H9 (cell line): ENCODE results near the gene E2F1. TPM values are rescaled to one million over a fixed set of nuclear protein-coding genes. Genes with fewer than 3 reads are reported as not detected.

Experiments
- DNase-seq: peaks from one replicate; pipeline ENCODE4 v3.0.0-alpha.2; 2017
- H2AFZ ChIP-seq: one replicate; pipeline ENCODE4 v1.6.1; 2013; ENCODE audit warnings: mild to moderate bottlenecking, low read length, control low read depth, moderate library complexity
- H2AK5ac ChIP-seq: 2 replicates; pipeline ENCODE4 v1.6.1; 2013; ENCODE audit warnings: low read length, control low read depth, mixed read lengths; ENCODE audit not compliant: insufficient read length
- H2BK120ac ChIP-seq: one replicate; pipeline ENCODE4 v1.6.1; 2013; ENCODE audit warnings: low read depth, mild to moderate bottlenecking, low read length, control low read depth, inconsistent platforms; ENCODE audit not compliant: poor library complexity, severe bottlenecking
- H2BK12ac ChIP-seq: 2 replicates; pipeline ENCODE4 v1.6.1; 2013; ENCODE audit warnings: low read length, control low read depth, mixed read lengths, low read depth; ENCODE audit not compliant: insufficient read length
- H2BK15ac ChIP-seq: 2 replicates; pipeline ENCODE4 v1.6.1; 2013; ENCODE audit warnings: low read depth, low read length, control low read depth
- H2BK20ac ChIP-seq: one replicate; pipeline ENCODE4 v1.6.1; 2013; ENCODE audit warnings: low read depth, mild to moderate bottlenecking, low read length, control low read depth, inconsistent platforms; ENCODE audit not compliant: poor library complexity, severe bottlenecking
- H2BK5ac ChIP-seq: 2 replicates; pipeline ENCODE4 v1.6.1; 2013; ENCODE audit warnings: low read length, control low read depth, mixed read lengths; ENCODE audit not compliant: insufficient read length
- H3K14ac ChIP-seq: 2 replicates; pipeline ENCODE4 v1.6.1; 2013; ENCODE audit warnings: low read length, control low read depth; ENCODE audit not compliant: insufficient read depth
- H3K18ac ChIP-seq: 2 replicates; pipeline ENCODE4 v1.6.1; 2013; ENCODE audit warnings: low read depth, mild to moderate bottlenecking, mixed read lengths, low read length, control low read depth; ENCODE audit not compliant: insufficient read length
- H3K23ac ChIP-seq: 2 replicates; pipeline ENCODE4 v1.6.1; 2013; ENCODE audit warnings: low read length, control low read depth, mixed read lengths, low read depth; ENCODE audit not compliant: insufficient read length
- H3K23me2 ChIP-seq: 2 replicates; pipeline ENCODE4 v1.6.1; 2013; ENCODE audit warnings: low read depth, mild to moderate bottlenecking, mixed read lengths, low read length, control low read depth; ENCODE audit not compliant: insufficient read length, poor library complexity, severe bottlenecking
- H3K27ac ChIP-seq: 2 replicates; pipeline ENCODE4 v1.5.1; 2013; ENCODE audit warnings: low read length, control low read depth, mixed read lengths, low read depth; ENCODE audit not compliant: insufficient read length
- H3K27me3 ChIP-seq: 2 replicates; pipeline ENCODE4 v1.6.1; 2013; ENCODE audit warnings: low read length, control low read depth, inconsistent platforms; ENCODE audit not compliant: insufficient read depth
- H3K4ac ChIP-seq: 2 replicates; pipeline ENCODE4 v1.6.1; 2013; ENCODE audit warnings: low read depth, mild to moderate bottlenecking, control low read depth, inconsistent platforms, low read length, moderate library complexity
- H3K4me1 ChIP-seq: 2 replicates; pipeline ENCODE4 v1.6.1; 2013; ENCODE audit warnings: low read length, control low read depth, inconsistent platforms; ENCODE audit not compliant: insufficient read depth
- H3K4me2 ChIP-seq: 2 replicates; pipeline ENCODE4 v1.6.1; 2013; ENCODE audit warnings: low read length, control low read depth, mixed read lengths; ENCODE audit not compliant: insufficient read length, insufficient read depth
- H3K56ac ChIP-seq: 2 replicates; pipeline ENCODE4 v1.6.1; 2013; ENCODE audit warnings: low read depth, mild to moderate bottlenecking, mixed read lengths, low read length, control low read depth; ENCODE audit not compliant: insufficient read length
- H3K79me1 ChIP-seq: 2 replicates; pipeline ENCODE4 v1.6.1; 2013; ENCODE audit warnings: low read depth, mild to moderate bottlenecking, moderate library complexity, low read length, control low read depth, inconsistent platforms; ENCODE audit not compliant: insufficient read depth, poor library complexity, severe bottlenecking
- H3K79me2 ChIP-seq: 2 replicates; pipeline ENCODE4 v1.6.1; 2013; ENCODE audit warnings: low read length, control low read depth, inconsistent platforms; ENCODE audit not compliant: insufficient read depth
- H3K9ac ChIP-seq: 2 replicates; pipeline ENCODE4 v1.6.1; 2013; ENCODE audit warnings: low read length, control low read depth, mixed read lengths; ENCODE audit not compliant: insufficient read length; ENCODE audit errors: extremely low read depth
- H3K9me3 ChIP-seq: one replicate; pipeline ENCODE4 v1.6.1; 2013; ENCODE audit warnings: low read depth, low read length, inconsistent platforms; ENCODE audit not compliant: control insufficient read depth
- H3T11ph ChIP-seq: one replicate; pipeline ENCODE4 v1.6.1; 2013; ENCODE audit warnings: mild to moderate bottlenecking, low read length, control low read depth, inconsistent platforms
- H4K20me1 ChIP-seq: one replicate; pipeline ENCODE4 v1.6.1; 2013; ENCODE audit not compliant: control insufficient read depth, insufficient read length, insufficient read depth
- H4K5ac ChIP-seq: 2 replicates; pipeline ENCODE4 v1.6.1; 2013; ENCODE audit warnings: low read depth, mild to moderate bottlenecking, mixed read lengths, low read length, control low read depth; ENCODE audit not compliant: insufficient read length
- H4K8ac ChIP-seq: replicated peaks from 2 replicates; pipeline ENCODE4 v1.6.1; 2013; ENCODE audit warnings: low read length, control low read depth, mixed read lengths, low read depth; ENCODE audit not compliant: insufficient read length
- H4K91ac ChIP-seq: 2 replicates; pipeline ENCODE4 v1.6.1; 2013; ENCODE audit warnings: low read depth, mild to moderate bottlenecking, moderate library complexity, mixed read lengths, low read length, control low read depth; ENCODE audit not compliant: insufficient read length
- H3K27ac Mint-ChIP-seq, 3 experiments: 2 replicates in 2 of 3; 3 replicates in 1 of 3; pipeline ENCODE4 v1.8.0; 2020 to 2021; ENCODE audit warnings: mixed read lengths in 3 of 3, mild to moderate bottlenecking in 1 of 3, moderate library complexity in 1 of 3
- H3K27me3 Mint-ChIP-seq: 2 replicates; pipeline ENCODE4 v1.8.0; 2021; ENCODE audit warnings: low read depth, mild to moderate bottlenecking, moderate library complexity, mixed read lengths
- H3K36me3 Mint-ChIP-seq, 3 experiments: 2 replicates in 2 of 3; 3 replicates in 1 of 3; pipeline ENCODE4 v1.8.0; 2020 to 2021; ENCODE audit warnings: low read depth in 3 of 3, mixed read lengths in 3 of 3; ENCODE audit not compliant: insufficient read depth in 1 of 3
- H3K4me1 Mint-ChIP-seq, 2 experiments: 2 replicates each; pipeline ENCODE4 v1.8.0; 2020; ENCODE audit warnings: mixed read lengths in 2 of 2
- H3K4me3 Mint-ChIP-seq, 2 experiments: 2 replicates in 1 of 2; 3 replicates in 1 of 2; pipeline ENCODE4 v1.8.0; 2020 to 2021; ENCODE audit warnings: mild to moderate bottlenecking in 2 of 2, mixed read lengths in 2 of 2, moderate library complexity in 1 of 2
- H3K9me3 Mint-ChIP-seq, 2 experiments: 2 replicates in 1 of 2; 3 replicates in 1 of 2; pipeline ENCODE4 v1.8.0; 2020; ENCODE audit warnings: mild to moderate bottlenecking in 2 of 2, mixed read lengths in 2 of 2, moderate library complexity in 1 of 2
- WGBS: extraction: QIAGEN DNeasy Blood & Tissue Kit; methylation state at CpG from one replicate; pipeline ENCODE4 v1.1.7; 2013; ENCODE audit warnings: missing lambda C conversion rate, low lambda C conversion rate, mixed read lengths; ENCODE audit not compliant: insufficient read length; ENCODE audit errors: extremely low coverage; 5-methylcytosine and 5-hydroxymethylcytosine counted together
- total RNA-seq: library from RNA; stranded (reverse); gene quantifications from 2 replicates; pipeline ENCODE4 v1.2.1, GENCODE V29; 2021
- TF ChIP-seq, protein P1 (sequence below): fragments of 200-600 bp; sonication (generic); conservative IDR thresholded peaks from 3 replicates; pipeline ENCODE4 v1.8.0; 2021; ENCODE audit warnings: antibody characterized with exemption, mild to moderate bottlenecking

E2F1 gene
- total RNA-seq, 1 experiment from 2014 or later: 58.7 TPM

DNA sequence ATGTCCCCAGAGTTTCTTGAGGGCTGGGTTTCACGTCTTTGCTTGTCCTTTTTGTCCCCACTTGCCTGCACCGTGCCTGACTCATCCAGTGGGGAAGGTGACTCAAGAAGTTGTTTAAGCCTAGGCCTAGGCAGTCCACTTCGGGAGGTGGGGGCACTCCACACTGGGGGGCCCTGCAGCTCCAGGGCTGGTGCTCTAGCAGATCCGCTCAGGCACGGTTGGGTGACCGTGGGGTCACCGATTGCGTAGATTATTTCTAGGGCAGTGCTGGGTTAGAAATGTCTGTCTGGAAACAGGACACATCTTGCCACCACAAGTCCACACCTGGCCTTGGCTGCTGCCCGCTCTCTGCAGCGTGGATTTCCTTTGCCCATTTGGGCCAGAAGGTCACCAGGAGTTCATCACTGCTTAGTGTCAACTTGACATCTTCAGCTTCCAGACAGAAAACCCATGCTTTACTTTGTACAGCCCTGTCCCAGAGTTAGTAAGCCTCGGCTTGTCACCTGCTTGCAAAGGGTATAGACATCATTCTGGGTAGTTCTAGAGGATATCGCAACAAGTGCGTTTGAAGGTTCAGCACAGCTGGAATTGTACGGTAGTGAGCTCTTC lies 37.7 kb downstream of the E2F1 start:
- Histone ChIP-seq H3K56ac (no peak overlapping the region), H2AFZ (no peak overlapping the region), H3K27ac (no peak overlapping the region), H3K79me1 (no peaks in the 10 kb centered on the region), H2BK12ac (no peak overlapping the region), H2BK20ac (no peak overlapping the region), H2AK5ac (no peak overlapping the region), H3K27me3 (no peaks in the 10 kb centered on the region), H3K79me2 (no peaks in the 10 kb centered on the region), H3K18ac (no peak overlapping the region), H4K5ac (no peak overlapping the region), H3K4me2 (no peak overlapping the region), H3K23ac (no peak overlapping the region), H3T11ph (no peak overlapping the region), H4K20me1 (no peaks in the 10 kb centered on the region), H2BK15ac (no peak overlapping the region), H3K9me3 (no peaks in the 10 kb centered on the region), H2BK120ac (no peak overlapping the region), H3K14ac (no peak overlapping the region), H3K4me1 (no peaks in the 10 kb centered on the region), H2BK5ac (no peak overlapping the region), H3K23me2 (no peaks in the 10 kb centered on the region), H3K9ac (no peak overlapping the region), H3K4ac (no peak overlapping the region), H4K91ac (no peak overlapping the region), H4K8ac (no peak overlapping the region)
- no peaks in the 10 kb centered on the region for H3K9me3 Mint-ChIP-seq
- H3K27ac Mint-ChIP-seq: no peak overlapping the region; a peak in 1 of 7 replicates
- H3K36me3 Mint-ChIP-seq: peaks cover 13 to 26% (median 20%) of the 10 kb centered on the region in 3 experiments; a peak in 6 of 7 replicates
- H3K4me3 Mint-ChIP-seq: no peak overlapping the region
- H3K27me3 Mint-ChIP-seq: no peaks in the 10 kb centered on the region; the same call in 1 of the 2 replicates
- no peak for DNase-seq
- WGBS: no CpG with 5 or more reads among the region's 14 CpGs
- H3K4me1 Mint-ChIP-seq: peaks cover 17 to 19% of the 10 kb centered on the region in 2 experiments
- TF ChIP-seq, protein P1, sequence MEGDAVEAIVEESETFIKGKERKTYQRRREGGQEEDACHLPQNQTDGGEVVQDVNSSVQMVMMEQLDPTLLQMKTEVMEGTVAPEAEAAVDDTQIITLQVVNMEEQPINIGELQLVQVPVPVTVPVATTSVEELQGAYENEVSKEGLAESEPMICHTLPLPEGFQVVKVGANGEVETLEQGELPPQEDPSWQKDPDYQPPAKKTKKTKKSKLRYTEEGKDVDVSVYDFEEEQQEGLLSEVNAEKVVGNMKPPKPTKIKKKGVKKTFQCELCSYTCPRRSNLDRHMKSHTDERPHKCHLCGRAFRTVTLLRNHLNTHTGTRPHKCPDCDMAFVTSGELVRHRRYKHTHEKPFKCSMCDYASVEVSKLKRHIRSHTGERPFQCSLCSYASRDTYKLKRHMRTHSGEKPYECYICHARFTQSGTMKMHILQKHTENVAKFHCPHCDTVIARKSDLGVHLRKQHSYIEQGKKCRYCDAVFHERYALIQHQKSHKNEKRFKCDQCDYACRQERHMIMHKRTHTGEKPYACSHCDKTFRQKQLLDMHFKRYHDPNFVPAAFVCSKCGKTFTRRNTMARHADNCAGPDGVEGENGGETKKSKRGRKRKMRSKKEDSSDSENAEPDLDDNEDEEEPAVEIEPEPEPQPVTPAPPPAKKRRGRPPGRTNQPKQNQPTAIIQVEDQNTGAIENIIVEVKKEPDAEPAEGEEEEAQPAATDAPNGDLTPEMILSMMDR: no peak
